HEK293 (cell line): Measurements from ENCODE around the gene MYO1D.

ENCODE experiments used
- CTCF ChIA-PET: fragments of 350-600 bp; formaldehyde crosslinking; extraction: SDS; loops from one replicate; lab custom pipeline; 2021; ENCODE audit warnings: antibody characterized with exemption; lab: Yijun Ruan, JAX
- POLR2A ChIA-PET: fragments of 300-600 bp; formaldehyde crosslinking; extraction: SDS; loops from one replicate; lab custom pipeline; 2020; ENCODE audit warnings: antibody characterized with exemption, inconsistent platforms; lab: Yijun Ruan, JAX
- H3K27ac ChIP-seq: fragments of 200-500 bp; sonication (Bioruptor generic); 2 replicates; pipeline ENCODE4 v1.5.1; 2014; ENCODE audit warnings: low read depth, low read length, control low read depth, inconsistent platforms; ENCODE audit errors: extremely low read depth
- H3K36me3 ChIP-seq, 2 experiments: fragments of 200-500 bp in 1 of 2; sonication (Bioruptor generic) in 1 of 2; 1 replicate in 1 of 2; 2 replicates in 1 of 2; pipeline ENCODE4 v1.5.1; 2014 to 2017; ENCODE audit warnings: inconsistent platforms in 2 of 2, low read length in 2 of 2; ENCODE audit not compliant: control insufficient read depth in 2 of 2, insufficient read depth in 1 of 2
- H3K4me1 ChIP-seq: fragments of 200-500 bp; sonication (Bioruptor generic); 2 replicates; pipeline ENCODE4 v1.5.1; 2014; ENCODE audit warnings: mild to moderate bottlenecking, low read length, inconsistent platforms; ENCODE audit not compliant: control insufficient read depth, insufficient read depth
- H3K4me3 ChIP-seq: 2 replicates; pipeline ENCODE4 v1.5.1; 2011; ENCODE audit warnings: low read depth, mild to moderate bottlenecking, control low read depth, low read length, moderate library complexity
- H3K9me3 ChIP-seq: fragments of 200-500 bp; sonication (Bioruptor generic); 2 replicates; pipeline ENCODE4 v1.5.1; 2014; ENCODE audit warnings: low read depth, low read length, inconsistent platforms; ENCODE audit not compliant: control insufficient read depth, insufficient read depth
- HIC1 ChIP-seq: fragments of 450-650 bp; formaldehyde crosslinking; IDR thresholded peaks from 2 replicates; pipeline ENCODE4 v1.5.1; 2016; ENCODE audit warnings: missing biosample characterization, missing genetic modification characterization
- HOXD13 ChIP-seq: sonication (generic); formaldehyde crosslinking; IDR thresholded peaks from 2 replicates; pipeline ENCODE4 v1.8.0; 2022; ENCODE audit warnings: missing genetic modification reagents, borderline replicate concordance
- PRDM2 ChIP-seq: fragments of 450-650 bp; formaldehyde crosslinking; IDR thresholded peaks from 2 replicates; pipeline ENCODE4 v1.5.1; 2016; ENCODE audit warnings: missing biosample characterization, missing genetic modification characterization, borderline replicate concordance
- PRDM4 ChIP-seq: fragments of 450-650 bp; formaldehyde crosslinking; IDR thresholded peaks from 2 replicates; pipeline ENCODE4 v1.5.1; 2017; ENCODE audit warnings: missing biosample characterization, missing genetic modification characterization
- ZBTB44 ChIP-seq: fragments of 450-650 bp; IDR thresholded peaks from 2 replicates; pipeline ENCODE4 v1.5.1; 2018; ENCODE audit warnings: missing biosample characterization, mild to moderate bottlenecking, missing genetic modification characterization
- ZNF121 ChIP-seq: fragments of 450-650 bp; formaldehyde crosslinking; IDR thresholded peaks from 2 replicates; pipeline ENCODE4 v1.5.1; 2016; ENCODE audit warnings: missing biosample characterization, missing genetic modification characterization
- ZNF174 ChIP-seq: fragments of 450-650 bp; formaldehyde crosslinking; IDR thresholded peaks from 2 replicates; pipeline ENCODE4 v1.5.0; 2017; ENCODE audit warnings: missing biosample characterization, mild to moderate bottlenecking, missing genetic modification characterization
- ZNF2 ChIP-seq: fragments of 450-650 bp; formaldehyde crosslinking; IDR thresholded peaks from 2 replicates; pipeline ENCODE4 v1.5.1; 2016; ENCODE audit warnings: missing biosample characterization, missing genetic modification characterization
- ZNF223 ChIP-seq: fragments of 450-650 bp; formaldehyde crosslinking; IDR thresholded peaks from 2 replicates; pipeline ENCODE4 v1.5.1; 2016; ENCODE audit warnings: missing biosample characterization, missing genetic modification characterization
- ZNF274 ChIP-seq, 2 experiments: fragments of 200-500 bp in 1 of 2; fragments of 450-650 bp in 1 of 2; sonication (Bioruptor generic) in 1 of 2; formaldehyde crosslinking in 1 of 2; IDR thresholded peaks; 2 replicates each; pipeline versions ENCODE4 v1.5.1 to v1.6.1; 2014 to 2016; ENCODE audit warnings: borderline replicate concordance in 1 of 2, inconsistent platforms in 1 of 2, low read length in 1 of 2, missing biosample characterization in 1 of 2, missing genetic modification characterization in 1 of 2
- ZNF350 ChIP-seq: fragments of 450-650 bp; formaldehyde crosslinking; IDR thresholded peaks from 2 replicates; pipeline ENCODE4 v1.5.0; 2017; ENCODE audit warnings: missing biosample characterization, mild to moderate bottlenecking, missing genetic modification characterization
- ZNF354C ChIP-seq: fragments of 450-650 bp; formaldehyde crosslinking; IDR thresholded peaks from 2 replicates; pipeline ENCODE4 v1.5.1; 2016; ENCODE audit warnings: missing biosample characterization, missing genetic modification characterization, low read depth, borderline replicate concordance
- ZNF37A ChIP-seq: fragments of 450-650 bp; IDR thresholded peaks from 2 replicates; pipeline ENCODE4 v1.5.1; 2018; ENCODE audit warnings: missing biosample characterization, missing genetic modification characterization
- ZNF391 ChIP-seq: fragments of 450-650 bp; formaldehyde crosslinking; IDR thresholded peaks from 2 replicates; pipeline ENCODE4 v1.5.1; 2016; ENCODE audit warnings: low read depth, missing biosample characterization, missing genetic modification characterization, borderline replicate concordance
- ZNF473 ChIP-seq: fragments of 450-650 bp; formaldehyde crosslinking; IDR thresholded peaks from 2 replicates; pipeline ENCODE4 v1.5.1; 2017; ENCODE audit warnings: missing biosample characterization, missing genetic modification characterization
- ZNF501 ChIP-seq: fragments of 450-650 bp; formaldehyde crosslinking; IDR thresholded peaks from 2 replicates; pipeline ENCODE4 v1.5.1; 2016; ENCODE audit warnings: missing biosample characterization, missing genetic modification characterization
- ZNF521 ChIP-seq: fragments of 450-650 bp; formaldehyde crosslinking; IDR thresholded peaks from 2 replicates; pipeline ENCODE4 v1.5.1; 2017; ENCODE audit warnings: missing biosample characterization, mild to moderate bottlenecking, missing genetic modification characterization
- ZNF555 ChIP-seq: fragments of 450-650 bp; formaldehyde crosslinking; conservative IDR thresholded peaks from 2 replicates; pipeline ENCODE4 v1.5.1; 2017; ENCODE audit warnings: missing biosample characterization, mild to moderate bottlenecking, missing genetic modification characterization, inconsistent platforms
- ZNF626 ChIP-seq: fragments of 450-650 bp; sonication (Bioruptor Pico); formaldehyde crosslinking; IDR thresholded peaks from 2 replicates; pipeline ENCODE4 v1.5.1; 2018; ENCODE audit warnings: missing biosample characterization, missing genetic modification characterization, inconsistent platforms

The MYO1D gene

GRCh38 chr17:32828822-32829221 is 48.1 kb downstream of the MYO1D start:
- no peak overlapping the region for H3K27ac ChIP-seq
- no peaks in the 10 kb centered on the region for H3K36me3 ChIP-seq
- ChIA-PET CTCF (interaction anchor here (0.6 to 1.1 kb wide), 2 partner anchors 15 to 48 kb away, joined by 3 to 4 read pairs; partner anchors contain the start of gene MYO1D), POLR2A (no interaction called here)
- H3K9me3 ChIP-seq, result no peaks in the 10 kb centered on the region
- TF ChIP-seq ZNF555, result no peak
- peaks cover 7% of the 10 kb centered on the region for H3K4me1 ChIP-seq
- no peak overlapping the region for H3K4me3 ChIP-seq

GRCh38 chr17:32827227-32827626 is 49.7 kb downstream of the MYO1D start:
- Histone ChIP-seq H3K36me3 (no peaks in the 10 kb centered on the region), H3K4me1 (peaks cover 13% of the 10 kb centered on the region), H3K4me3 (no peak overlapping the region), H3K9me3 (no peaks in the 10 kb centered on the region), H3K27ac (no peak overlapping the region)
- TF ChIP-seq HOXD13 (CRISPR knock-in tag), result no peak
- TF ChIP-seq ZNF626, result no peak
- no peak for TF ChIP-seq PRDM2 (tag by site-specific recombination)
- ChIA-PET CTCF (no interaction called here), POLR2A (no interaction called here)

GRCh38 chr17:32826076-32826475 is 50.8 kb downstream of the MYO1D start:
- POLR2A ChIA-PET, result interaction anchor here (0.7 kb wide), 1 partner anchor 51 kb away, joined by 4 read pairs; the partner anchor contains the start of gene MYO1D
- no peaks in the 10 kb centered on the region for H3K36me3 ChIP-seq
- H3K4me1 ChIP-seq, result peaks cover 13% of the 10 kb centered on the region
- H3K9me3 ChIP-seq, result no peaks in the 10 kb centered on the region
- H3K4me3 ChIP-seq, result no peak overlapping the region
- H3K27ac ChIP-seq, result no peak overlapping the region
- CTCF ChIA-PET, result interaction anchor here (0.7 kb wide), 1 partner anchor 1179 kb away, joined by 4 read pairs; no protein-coding TSS in a partner anchor
- TF ChIP-seq ZNF174 (tag by site-specific recombination) (no peak), HIC1 (no peak), ZNF391 (tag by site-specific recombination) (no peak), ZNF37A (tag by site-specific recombination) (no peak), ZNF521 (tag by site-specific recombination) (no peak), ZNF350 (tag by site-specific recombination) (no peak), ZNF354C (no peak), ZNF473 (tag by site-specific recombination) (no peak), ZNF223 (tag by site-specific recombination) (no peak), ZNF501 (tag by site-specific recombination) (no peak), PRDM4 (tag by site-specific recombination) (no peak), ZNF274 (IDR thresholded peaks at IDR 0.05; ENCODE audit: low read length) (no peak), ZNF274 (tag by site-specific recombination; IDR thresholded peaks at IDR 0.05; ENCODE audit: borderline replicate concordance) (no peak), ZNF2 (no peak), ZNF121 (tag by site-specific recombination) (no peak), ZBTB44 (tag by site-specific recombination) (no peak)
